ENCODE results near the gene BCL2.

Gene BCL2

DNA sequence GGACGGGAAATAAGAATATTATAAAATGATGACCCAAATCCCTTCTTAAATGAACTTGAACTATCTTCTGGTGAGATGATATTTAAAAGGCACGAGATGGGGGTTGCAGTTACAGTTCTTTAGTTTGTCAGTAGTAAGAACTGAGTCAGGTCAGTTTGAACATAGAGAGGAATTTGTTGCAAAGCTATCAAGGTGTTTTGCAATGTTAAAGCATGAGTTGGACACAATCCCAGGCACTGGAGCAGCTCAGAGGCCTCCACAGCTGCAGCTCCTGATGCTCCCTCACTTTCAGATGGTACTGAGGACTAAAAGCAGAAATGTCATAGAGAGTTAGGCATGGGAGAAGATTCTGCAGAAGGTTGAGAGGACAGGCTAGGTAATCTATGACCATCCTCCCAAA lies 236.0 kb downstream of the BCL2 start:
- DNase-seq (ENCODE audit: low read depth), result no peak

DNA sequence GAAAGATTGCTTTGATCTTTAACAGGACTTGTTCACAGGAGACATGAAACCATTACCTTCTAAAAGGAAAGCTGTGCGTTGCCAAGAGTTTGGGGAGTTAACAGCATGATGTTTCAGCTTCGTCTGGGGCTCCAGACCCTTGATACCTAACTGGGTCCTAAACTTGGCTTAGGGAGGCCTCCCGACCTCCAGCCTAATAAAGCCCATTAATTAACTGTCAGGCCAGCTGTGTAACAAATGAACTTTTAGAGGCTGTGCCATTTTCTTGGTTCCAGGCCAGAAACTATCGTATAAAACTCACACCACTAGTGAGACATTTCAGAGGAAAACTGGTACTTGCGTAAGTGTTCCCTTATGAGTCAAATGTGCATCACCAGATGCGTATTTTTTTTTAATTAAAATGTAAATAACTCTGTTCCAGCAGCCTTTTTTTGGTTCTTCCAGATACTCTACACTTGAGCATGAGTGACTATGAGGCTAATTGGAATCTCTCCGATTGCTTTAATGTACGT lies 236.5 kb downstream of the BCL2 start:
- no peak for DNase-seq (ENCODE audit: low read depth)

DNA sequence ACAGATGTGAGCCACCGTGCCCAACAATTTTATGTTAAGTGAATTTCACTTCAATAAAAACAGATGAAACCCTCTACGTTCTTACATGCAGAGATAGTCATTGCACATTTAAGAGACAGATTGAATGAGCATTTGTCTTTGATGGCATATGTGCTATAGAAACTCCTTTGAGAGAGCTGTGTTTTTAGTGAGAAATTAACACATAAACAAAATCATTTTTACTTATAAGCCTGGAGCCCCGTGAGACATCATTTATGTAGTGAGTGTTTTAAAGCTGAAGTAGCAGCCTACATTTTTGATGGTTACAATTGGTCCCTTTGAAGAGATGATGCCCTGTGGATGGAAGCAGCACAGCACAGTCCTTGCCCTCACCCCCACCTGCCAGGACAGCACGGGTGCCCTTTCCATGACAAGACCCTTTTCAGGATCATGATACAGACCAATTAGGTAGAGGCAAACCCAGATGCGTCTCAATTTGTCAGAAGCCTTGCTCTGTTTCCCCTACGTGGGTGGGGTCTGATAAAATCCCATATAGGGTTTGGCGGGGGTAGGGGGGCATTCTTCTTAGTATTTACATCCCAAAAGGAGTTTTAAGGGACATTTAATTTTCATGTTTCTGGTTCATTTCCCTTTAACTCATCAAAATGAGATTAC lies 237.1 kb downstream of the BCL2 start:
- no peak for DNase-seq (ENCODE audit: low read depth)

- DNase-seq (ENCODE audit: low read depth), result no peak
These were observed 240.5 kb downstream of the BCL2 start for GRCh38 chr18:63079114-63079513.

DNA sequence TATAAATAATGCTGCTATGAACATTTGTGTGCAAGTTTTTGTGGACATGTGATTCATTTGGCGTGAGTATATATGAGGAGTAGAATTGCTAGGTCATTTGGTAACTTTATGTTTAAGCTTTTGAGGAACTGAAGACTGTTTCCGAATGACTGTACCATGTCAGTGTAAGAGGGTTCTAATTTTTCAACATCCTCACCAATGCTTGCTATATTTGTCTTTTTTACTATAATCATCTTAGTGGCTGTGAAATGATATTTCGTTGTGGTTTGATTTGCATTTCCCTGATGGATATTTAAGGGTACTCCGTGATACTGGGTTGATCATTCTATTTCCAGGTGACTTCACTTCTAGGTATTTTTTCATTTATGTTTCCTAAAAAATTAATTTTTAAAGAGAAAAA lies 241.1 kb downstream of the BCL2 start:
- DNase-seq (ENCODE audit: low read depth), result no peak

DNA sequence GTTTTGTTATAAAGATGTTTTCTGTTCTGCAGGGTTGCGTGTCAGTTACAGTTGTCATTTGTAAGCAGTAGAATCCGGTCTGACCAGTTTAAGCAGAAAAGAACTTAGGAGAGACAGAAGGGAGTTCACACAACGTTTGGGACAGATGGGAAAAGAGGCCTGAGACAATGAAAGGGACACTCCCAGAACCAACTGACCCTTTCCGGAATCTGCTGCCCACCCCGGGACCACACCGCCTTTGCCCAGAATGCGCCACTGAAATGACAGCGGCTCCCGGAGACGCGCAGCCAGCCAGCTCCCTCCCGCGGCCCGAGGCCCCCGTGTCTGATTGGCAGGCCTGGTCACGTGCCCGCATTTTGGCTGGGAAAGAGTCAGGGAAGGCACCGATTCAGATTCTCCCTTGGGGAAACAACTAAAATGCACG lies 244.6 kb downstream of the BCL2 start:
- DNase-seq (ENCODE audit: low read depth), result peak; percentile 55

DNA sequence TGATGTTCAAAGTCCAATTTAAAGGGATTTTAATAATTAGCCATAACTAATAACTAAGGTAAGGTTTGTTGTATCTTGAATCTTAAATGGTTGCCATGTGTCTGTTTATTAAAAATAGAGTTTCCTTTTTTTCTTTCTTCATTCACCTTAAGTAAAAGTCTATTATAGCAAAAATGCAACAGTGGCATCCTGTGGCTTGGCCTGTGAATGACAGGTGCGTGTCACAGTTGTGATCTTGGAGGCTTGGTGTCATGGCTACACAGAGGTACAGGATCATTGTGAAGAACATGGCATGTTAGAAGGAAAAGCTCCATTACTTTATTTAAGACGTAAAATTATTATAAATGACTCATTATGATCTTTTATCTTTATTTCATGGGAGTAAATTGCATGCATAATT lies 246.1 kb downstream of the BCL2 start:
- DNase-seq (ENCODE audit: low read depth), result no peak
